Mesodermal cell (in vitro differentiated cells): ENCODE measurements around the gene ZNF142.

Experiments used
- H3K27ac ChIP-seq: 2 replicates; pipeline ENCODE4 v1.7.0; 2013; ENCODE audit warnings: mild to moderate bottlenecking, low read depth, low read length, moderate library complexity; ENCODE audit not compliant: severe bottlenecking
- H3K36me3 ChIP-seq: 2 replicates; pipeline ENCODE4 v1.7.1; 2013; ENCODE audit warnings: mild to moderate bottlenecking, low read length, moderate library complexity; ENCODE audit not compliant: control insufficient read depth, insufficient read depth
- H3K4me1 ChIP-seq: one replicate; pipeline ENCODE4 v1.7.1; 2013; ENCODE audit warnings: mild to moderate bottlenecking, low read length; ENCODE audit not compliant: insufficient read depth, control insufficient read depth, poor library complexity, severe bottlenecking
- H3K4me3 ChIP-seq: 2 replicates; pipeline ENCODE4 v1.7.0; 2013; ENCODE audit warnings: low read length, control low read depth, mild to moderate bottlenecking; ENCODE audit not compliant: insufficient read depth, poor library complexity, severe bottlenecking; ENCODE audit errors: extremely low read depth
- H3K9me3 ChIP-seq: 2 replicates; pipeline ENCODE4 v1.7.1; 2013; ENCODE audit warnings: mild to moderate bottlenecking, low read length, moderate library complexity; ENCODE audit not compliant: control insufficient read depth
- WGBS, 2 experiments: methylation state at CpG; one replicate each; pipeline ENCODE4 v1.1.5; 2013; ENCODE audit warnings: missing lambda C conversion rate in 2 of 2; ENCODE audit not compliant: insufficient coverage in 2 of 2; 5-methylcytosine and 5-hydroxymethylcytosine counted together

ZNF142 gene

DNA sequence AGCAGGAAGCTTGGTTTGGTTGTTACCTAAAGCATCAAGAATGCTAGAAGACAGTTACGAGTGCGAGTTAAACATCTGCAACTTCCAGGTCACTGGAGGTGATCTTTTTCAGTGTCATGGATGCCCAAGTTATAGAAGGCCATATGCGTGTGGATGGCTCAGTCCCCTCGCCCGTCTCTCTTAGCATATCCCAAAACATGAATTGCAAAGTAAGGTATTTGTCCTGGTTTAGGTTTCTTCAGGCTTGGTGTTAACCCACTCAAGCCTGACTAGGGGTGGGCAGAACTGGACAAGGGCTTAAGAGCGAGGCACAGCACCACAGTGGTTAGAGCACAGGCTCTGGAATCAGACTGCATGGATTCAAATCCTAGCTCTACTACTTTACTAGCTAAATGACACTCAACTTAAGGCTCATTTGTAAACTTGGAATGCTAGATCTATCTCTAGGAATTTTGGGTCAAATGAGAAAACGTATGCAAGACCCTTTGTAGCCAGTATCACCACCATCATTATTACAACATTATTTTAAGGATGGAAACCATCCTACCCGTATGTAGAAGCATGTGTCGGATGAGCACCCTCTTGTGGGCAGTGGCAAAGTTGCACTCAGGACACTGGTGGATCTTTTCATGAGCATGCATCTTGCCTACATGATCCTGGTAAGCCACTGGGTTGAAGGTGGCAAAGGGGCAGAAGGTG, 11.2 kb downstream of the ZNF142 start:
- WGBS, 2 experiments: 69 to 79% methylated on average over 5 to 6 of the region's 9 CpGs
- Histone ChIP-seq H3K36me3 (peaks cover 98% of the 10 kb centered on the region), H3K4me3 (no peak overlapping the region), H3K9me3 (no peaks in the 10 kb centered on the region), H3K27ac (no peak overlapping the region), H3K4me1 (no peaks in the 10 kb centered on the region)

GRCh38 chr2:218645126-218645525, 14.3 kb downstream of the ZNF142 start:
- no peak overlapping the region for H3K4me3 ChIP-seq
- no peak overlapping the region for H3K27ac ChIP-seq
- no peaks in the 10 kb centered on the region for H3K4me1 ChIP-seq
- H3K9me3 ChIP-seq: no peaks in the 10 kb centered on the region
- WGBS, 2 experiments: 86 to 100% methylated on average over 1 of the region's 1 CpG
- peaks cover 98% of the 10 kb centered on the region for H3K36me3 ChIP-seq

- Histone ChIP-seq H3K4me1 (no peaks in the 10 kb centered on the region), H3K27ac (no peak overlapping the region), H3K36me3 (peaks cover 98% of the 10 kb centered on the region), H3K9me3 (no peaks in the 10 kb centered on the region), H3K4me3 (no peak overlapping the region)
- 91 to 95% methylated on average over 8 to 9 of the region's 11 CpGs for WGBS, 2 experiments
Observed at GRCh38 chr2:218644721-218645120, 14.7 kb downstream of the ZNF142 start.

DNA sequence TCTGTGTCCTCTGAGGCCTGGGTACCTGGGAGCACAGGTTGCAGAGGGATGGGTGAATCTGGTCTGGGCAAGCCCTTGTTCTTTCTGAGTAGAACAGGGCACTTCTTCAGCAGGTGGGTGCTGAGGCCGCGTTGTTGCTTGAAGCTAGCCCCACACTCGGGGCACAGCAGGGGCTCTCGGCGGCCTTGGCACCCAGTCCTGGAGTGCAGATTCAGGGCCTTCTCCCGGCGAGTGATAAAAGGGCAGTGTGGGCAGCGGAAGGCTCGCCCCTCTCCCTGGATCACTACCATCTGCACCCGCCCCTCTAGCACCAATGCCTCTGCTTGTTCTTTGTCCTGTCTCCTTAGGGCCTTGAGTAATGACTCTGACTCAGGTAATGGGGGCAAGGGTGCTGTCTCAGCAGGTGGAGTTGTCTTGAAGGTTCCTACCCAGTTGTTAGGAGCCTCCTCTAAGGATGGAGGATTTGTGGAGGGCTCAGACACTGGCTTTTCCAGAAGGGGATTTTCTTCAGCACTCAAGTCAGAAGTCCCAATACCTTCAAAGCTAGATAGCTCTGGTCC, 15.6 kb downstream of the ZNF142 start:
- Histone ChIP-seq H3K4me3 (no peak overlapping the region), H3K27ac (no peak overlapping the region), H3K36me3 (peaks cover 97% of the 10 kb centered on the region), H3K4me1 (no peaks in the 10 kb centered on the region), H3K9me3 (no peaks in the 10 kb centered on the region)
- 98 to 100% methylated on average over 7 to 9 of the region's 10 CpGs for WGBS, 2 experiments

DNA sequence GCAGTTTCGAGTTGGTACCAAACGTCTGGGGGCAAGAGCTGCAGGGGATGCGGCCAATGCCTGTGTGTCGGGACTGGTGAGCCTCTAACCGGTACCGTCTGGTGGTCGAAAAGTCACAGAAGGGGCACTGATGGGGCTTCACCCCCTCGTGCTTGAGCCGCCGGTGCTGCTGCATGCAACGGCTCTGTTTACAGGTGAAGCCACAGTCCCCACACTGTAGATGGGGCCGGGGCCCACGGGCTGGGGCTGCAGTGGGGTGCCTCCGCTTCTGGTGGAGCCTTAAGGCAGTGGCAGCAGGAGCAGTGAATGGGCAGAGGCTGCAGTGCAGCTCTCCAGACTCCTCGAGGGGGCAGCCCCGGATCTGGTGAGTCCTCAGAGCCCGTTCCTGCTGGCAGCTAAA, 16.6 kb downstream of the ZNF142 start:
- Histone ChIP-seq H3K9me3 (no peaks in the 10 kb centered on the region), H3K36me3 (peaks cover 97% of the 10 kb centered on the region), H3K4me3 (no peak overlapping the region), H3K4me1 (no peaks in the 10 kb centered on the region), H3K27ac (no peak overlapping the region)
- WGBS, 2 experiments: 93 to 96% methylated on average over 17 of the region's 17 CpGs

- Histone ChIP-seq H3K36me3 (peaks cover 97% of the 10 kb centered on the region), H3K4me3 (no peak overlapping the region), H3K27ac (no peak overlapping the region), H3K4me1 (no peaks in the 10 kb centered on the region), H3K9me3 (no peaks in the 10 kb centered on the region)
- 96 to 98% methylated on average over 15 to 18 of the region's 18 CpGs for WGBS, 2 experiments
Observed at GRCh38 chr2:218642121-218642656, 17.2 kb downstream of the ZNF142 start.

DNA sequence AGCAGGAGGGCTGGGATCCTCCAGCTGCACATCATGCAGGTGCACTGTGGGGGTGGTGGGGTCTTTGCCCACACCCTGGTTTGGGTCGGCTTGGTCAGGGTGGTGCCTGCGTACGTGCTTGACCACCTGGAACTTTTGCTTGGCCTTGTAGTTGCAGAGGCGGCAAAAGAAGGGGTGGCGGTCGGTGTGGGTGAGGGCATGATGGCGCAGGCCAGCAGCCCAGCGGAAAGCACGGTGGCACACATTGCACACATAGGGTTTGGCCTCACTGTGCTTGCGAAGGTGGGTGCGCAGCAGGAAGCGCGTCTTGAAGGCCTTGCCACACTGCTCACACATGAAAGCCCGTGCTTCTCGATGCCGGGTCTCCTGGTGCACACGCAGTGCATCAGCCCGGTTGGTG, 21.1 kb downstream of the ZNF142 start:
- Histone ChIP-seq H3K27ac (no peak overlapping the region), H3K9me3 (no peaks in the 10 kb centered on the region), H3K4me3 (no peak overlapping the region), H3K36me3 (peaks cover 98% of the 10 kb centered on the region), H3K4me1 (no peaks in the 10 kb centered on the region)
- WGBS, 2 experiments: 93 to 96% methylated on average over 18 of the region's 18 CpGs

DNA sequence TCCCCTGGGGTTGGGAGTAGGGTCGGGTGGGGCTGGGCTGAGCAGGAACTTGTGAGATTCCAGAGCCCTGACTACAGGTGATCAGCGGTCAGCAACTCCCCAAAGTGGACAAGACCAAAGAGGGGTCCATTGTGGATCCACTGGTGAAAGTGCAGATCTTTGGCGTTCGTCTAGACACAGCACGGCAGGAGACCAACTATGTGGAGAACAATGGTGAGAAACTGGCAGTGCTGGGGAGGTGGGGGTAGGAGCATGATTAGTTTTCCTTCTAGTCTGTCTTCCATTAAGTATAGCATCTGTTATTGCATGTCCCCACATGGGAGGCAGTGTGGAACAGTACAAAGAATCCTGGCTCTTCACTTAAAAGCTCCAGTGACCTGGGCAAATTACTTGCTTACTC, 23.7 kb downstream of the ZNF142 start:
- peaks cover 2% of the 10 kb centered on the region for H3K4me1 ChIP-seq
- peaks cover 76% of the 10 kb centered on the region for H3K36me3 ChIP-seq
- H3K4me3 ChIP-seq: no peak overlapping the region
- no peaks in the 10 kb centered on the region for H3K9me3 ChIP-seq
- H3K27ac ChIP-seq: no peak overlapping the region
- 90 to 97% methylated on average over 4 to 5 of the region's 5 CpGs for WGBS, 2 experiments

DNA sequence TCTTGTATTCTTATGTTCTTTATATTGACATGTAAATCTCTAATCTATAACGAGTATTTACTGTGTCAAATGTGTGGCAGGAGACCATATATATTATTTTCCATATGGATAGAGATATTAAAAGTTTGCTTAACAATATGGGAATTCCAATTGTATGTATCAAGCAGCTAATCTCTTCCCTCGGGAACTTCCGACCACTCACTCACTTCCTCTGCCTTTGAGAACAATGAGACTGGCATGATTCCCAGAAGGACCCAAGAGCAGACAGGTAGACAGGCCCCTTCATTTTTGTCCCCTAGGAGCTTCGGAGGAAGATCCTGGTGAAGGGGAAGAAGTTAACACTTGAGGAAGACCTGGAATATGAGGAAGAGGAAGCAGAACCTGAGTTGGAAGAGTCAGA, 27.6 kb downstream of the ZNF142 start:
- H3K27ac ChIP-seq: no peak overlapping the region
- WGBS, 2 experiments: 100% methylated on average over 1 of the region's 4 CpGs

GRCh38 chr2:218627939-218628338, 31.5 kb downstream of the ZNF142 start:
- 87 to 100% methylated on average over 2 to 3 of the region's 4 CpGs for WGBS, 2 experiments
- Histone ChIP-seq H3K27ac (no peak overlapping the region), H3K4me1 (peaks cover 7% of the 10 kb centered on the region)

More for the DNA sequence above, 27.6 kb downstream of the ZNF142 start:
- peaks cover 2% of the 10 kb centered on the region for H3K4me1 ChIP-seq
- peaks cover 38% of the 10 kb centered on the region for H3K36me3 ChIP-seq
- no peak overlapping the region for H3K4me3 ChIP-seq
- H3K9me3 ChIP-seq: no peaks in the 10 kb centered on the region

GRCh38 chr2:218626369-218626768, 33.1 kb downstream of the ZNF142 start:
- no peaks in the 10 kb centered on the region for H3K36me3 ChIP-seq
- no peaks in the 10 kb centered on the region for H3K9me3 ChIP-seq
- 80 to 85% methylated on average over 2 to 4 of the region's 4 CpGs for WGBS, 2 experiments
- peaks cover 7% of the 10 kb centered on the region for H3K4me1 ChIP-seq
- no peak overlapping the region for H3K4me3 ChIP-seq
- H3K27ac ChIP-seq: no peak overlapping the region

More at GRCh38 chr2:218627939-218628338, 31.5 kb downstream of the ZNF142 start:
- Histone ChIP-seq H3K9me3 (no peaks in the 10 kb centered on the region), H3K36me3 (no peaks in the 10 kb centered on the region), H3K4me3 (no peak overlapping the region)
